Measurements from ENCODE around the gene LINC00632. TPM values are rescaled to one million over a fixed set of nuclear protein-coding genes. Genes with fewer than 3 reads are reported as not detected.
"Not testable (repeated sequence)": the region's sequence is repeated elsewhere in the genome, so short reads cannot be mapped to it uniquely, and the experiment has no call there.

The LINC00632 gene
- 45.1 and 48.4 TPM in 2 replicates for total RNA-seq (2014; rRNA removed; shearing (Covaris generic))
- 2.0 and 7.3 TPM in 2 replicates for polyA plus RNA-seq (2014; cell fraction: nucleus; rRNA removed)

- no peak for DNase-seq (ENCODE audit: extremely low read depth, low read depth)
These were observed at the start of gene LINC00632 for GRCh38 chrX:140709421-140709846. LINC00632 (plus strand) TSS chrX:140709759.

DNA sequence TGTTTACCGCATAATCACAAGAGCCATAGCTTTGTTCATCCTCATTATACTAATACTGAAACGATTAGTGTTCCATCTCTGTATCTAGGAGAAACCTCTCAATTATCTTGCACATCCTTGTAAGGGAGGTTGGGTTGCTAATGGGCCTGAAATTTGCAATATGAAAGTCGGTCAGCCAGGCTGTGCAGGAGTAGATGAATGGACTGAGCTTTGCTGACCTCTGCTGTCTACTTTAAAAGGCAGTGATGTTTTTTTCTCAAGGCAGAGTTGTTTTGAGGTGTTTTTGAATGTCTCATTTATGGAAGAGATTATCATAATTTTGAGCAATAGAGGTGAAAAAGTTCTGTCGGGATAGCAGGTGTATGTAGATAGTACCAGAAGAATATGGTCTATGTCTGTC lies 47.9 kb upstream of the LINC00632 start:
- no peak for DNase-seq (ENCODE audit: extremely low read depth, low read depth)

GRCh38 chrX:140664939-140665338 lies 44.6 kb upstream of the LINC00632 start:
- DNase-seq (ENCODE audit: extremely low read depth, low read depth), result peak; percentile 35

- DNase-seq (ENCODE audit: extremely low read depth, low read depth), result no peak
These were observed 36.5 kb upstream of the LINC00632 start for GRCh38 chrX:140672840-140673731.

DNA sequence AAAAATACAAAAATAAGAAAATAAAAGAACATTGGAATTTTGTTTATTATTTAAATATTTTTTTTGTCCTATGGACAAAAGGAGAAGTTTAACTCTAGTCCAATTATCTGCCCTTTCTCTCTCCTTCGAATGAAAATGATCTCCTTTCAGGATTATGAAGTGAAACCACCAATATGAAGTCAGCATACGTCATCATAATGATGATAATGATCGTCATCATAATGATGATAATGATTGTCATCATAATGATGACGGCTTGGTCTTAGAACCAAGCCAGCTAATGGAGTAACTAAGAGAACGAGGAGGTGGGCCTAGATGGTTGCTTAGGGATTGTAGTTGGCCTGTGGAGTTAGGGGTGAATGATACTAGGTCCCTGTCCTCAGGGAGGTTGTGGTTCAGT lies 21.9 kb upstream of the LINC00632 start:
- DNase-seq (ENCODE audit: extremely low read depth, low read depth), result no peak

DNA sequence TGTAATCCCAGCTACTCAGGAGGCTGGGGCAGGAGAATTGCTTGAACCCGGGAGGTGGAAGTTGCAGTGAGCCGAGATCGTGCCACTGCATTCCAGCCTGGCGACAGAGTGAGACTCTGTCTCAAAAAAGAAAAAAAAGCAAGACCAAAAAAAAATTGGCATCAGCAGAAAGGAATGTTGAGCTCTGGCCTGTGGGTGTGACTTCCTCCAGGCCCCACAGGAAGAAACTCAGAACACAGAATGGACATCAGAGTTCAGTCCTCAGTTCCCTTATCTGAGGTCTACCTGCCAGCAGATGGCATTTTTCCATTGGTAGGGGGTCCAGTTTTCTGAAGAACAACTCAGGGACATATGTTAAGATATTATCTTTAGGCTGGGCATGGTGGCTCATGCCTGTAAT lies 18.0 kb upstream of the LINC00632 start:
- DNase-seq (ENCODE audit: extremely low read depth, low read depth), result not testable (repeated sequence)

- DNase-seq (ENCODE audit: extremely low read depth, low read depth), result no peak
These were observed 11.9 kb upstream of the LINC00632 start for GRCh38 chrX:140697618-140698017.

DNA sequence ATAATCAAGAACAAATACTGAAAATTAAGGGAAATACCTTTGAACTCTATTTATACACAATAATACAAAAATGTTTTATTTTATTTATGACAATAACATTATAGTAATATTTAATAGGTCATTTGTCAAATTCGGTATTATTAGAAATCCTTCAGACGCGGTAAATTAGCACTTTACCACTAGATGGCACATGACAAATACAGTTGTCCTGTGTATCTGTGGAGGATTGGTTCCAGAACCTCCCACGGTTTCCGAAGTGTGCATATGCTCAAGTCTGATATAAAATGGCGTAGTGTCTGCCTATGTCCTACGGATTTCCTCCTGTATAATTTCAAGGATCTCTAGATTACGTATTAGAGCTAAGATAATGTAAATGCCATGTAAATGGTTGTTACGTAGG lies 8.1 kb upstream of the LINC00632 start:
- peak; percentile 41 for DNase-seq (ENCODE audit: extremely low read depth, low read depth)

DNA sequence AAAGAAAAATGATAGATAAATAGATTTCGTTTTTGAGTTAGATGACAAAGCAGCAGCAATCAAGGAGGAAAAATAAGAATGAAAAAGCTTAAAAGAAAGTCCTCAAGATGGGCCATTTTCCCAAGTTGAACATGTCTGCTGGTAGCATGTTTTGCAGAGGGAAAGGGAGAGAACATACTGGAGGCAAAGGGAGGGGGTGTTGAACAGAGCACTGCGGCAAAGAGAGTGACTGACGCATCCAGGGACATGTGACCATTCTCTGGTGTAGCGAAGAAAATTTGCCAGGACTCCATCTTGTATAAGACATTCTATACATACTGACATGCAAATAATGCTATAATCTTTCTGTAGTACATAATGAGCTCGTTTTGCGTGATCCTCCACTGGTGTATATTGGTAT lies 1.2 kb downstream of the LINC00632 start:
- no peak for DNase-seq (ENCODE audit: extremely low read depth, low read depth)

DNA sequence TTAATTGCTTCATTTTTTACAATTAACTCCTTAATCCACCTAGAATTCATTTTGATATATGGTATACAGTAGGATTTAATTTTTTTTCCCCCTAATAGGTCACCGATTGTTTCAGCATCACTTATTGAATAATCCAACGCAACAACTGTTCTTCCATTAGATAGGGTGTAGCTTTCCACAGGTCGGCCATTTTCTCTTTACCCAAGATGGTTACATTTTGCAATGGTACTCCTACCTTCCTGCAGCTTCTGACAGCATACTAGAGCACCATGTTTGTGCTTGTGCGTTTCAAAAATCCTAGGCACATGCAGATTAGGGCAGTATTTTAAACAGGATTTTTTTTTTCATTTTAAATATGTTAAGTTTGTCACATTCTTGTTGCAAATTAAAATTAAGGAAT lies 2.3 kb downstream of the LINC00632 start:
- DNase-seq (ENCODE audit: extremely low read depth, low read depth), result no peak

GRCh38 chrX:140712413-140713173 lies 3.0 kb downstream of the LINC00632 start:
- DNase-seq (ENCODE audit: extremely low read depth, low read depth), result peak; percentile 20

DNA sequence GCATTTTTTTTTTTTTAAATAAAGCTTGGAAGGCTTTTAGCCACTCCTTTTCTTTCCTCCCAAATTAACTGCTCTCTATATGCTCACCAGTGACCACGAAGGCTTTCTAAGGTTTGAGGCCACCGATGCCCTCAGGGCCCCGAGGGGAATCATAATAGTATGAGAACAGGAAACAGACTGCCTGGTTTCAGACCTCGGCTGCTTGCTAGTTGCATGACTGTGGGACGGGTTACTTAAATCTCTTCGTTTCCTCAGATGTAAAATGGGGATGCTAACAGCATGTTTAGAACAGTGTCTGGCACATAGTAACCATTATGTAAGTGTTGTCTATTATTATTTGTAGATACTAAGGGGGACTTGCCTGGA lies 3.6 kb downstream of the LINC00632 start:
- DNase-seq (ENCODE audit: extremely low read depth, low read depth), result no peak

DNA sequence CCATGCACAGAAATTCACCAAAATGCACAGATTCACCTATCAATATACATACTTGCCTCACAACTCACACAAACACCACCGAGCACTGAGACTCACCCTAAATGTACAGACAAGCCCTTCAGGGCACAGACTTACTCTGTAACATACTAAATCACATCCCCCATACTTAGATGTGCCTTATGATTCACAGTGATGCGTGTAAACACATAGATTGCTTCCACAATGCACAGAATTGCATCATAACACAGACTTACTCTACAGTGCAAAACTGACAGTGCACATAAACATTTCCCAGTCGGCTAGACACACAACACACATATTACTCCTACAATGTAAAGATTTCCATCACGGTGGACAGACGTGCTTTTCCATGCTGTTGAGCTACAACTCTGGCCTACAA lies 6.2 kb downstream of the LINC00632 start:
- DNase-seq (ENCODE audit: extremely low read depth, low read depth), result peak; percentile 70

DNA sequence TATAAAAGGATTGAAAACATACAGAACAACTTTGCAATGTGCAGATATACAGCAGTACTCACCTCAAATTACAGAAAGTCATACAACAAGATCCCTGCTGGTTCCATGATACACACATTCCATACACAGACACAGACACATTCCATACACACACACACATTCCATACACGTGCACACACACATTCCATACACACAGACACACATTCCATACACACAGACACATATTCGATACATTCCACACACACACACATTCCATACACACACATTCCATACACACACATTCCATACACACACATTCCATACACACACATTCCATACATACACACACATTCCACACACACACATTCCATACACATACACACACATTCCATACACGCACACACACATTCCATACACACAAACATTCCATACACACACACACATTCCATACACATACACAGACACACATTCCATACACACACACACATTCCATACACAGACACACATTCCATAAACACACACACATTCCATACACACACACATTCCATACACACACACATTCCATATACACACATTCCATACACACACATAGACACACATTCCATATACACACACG lies 13.7 kb downstream of the LINC00632 start:
- no peak for DNase-seq (ENCODE audit: extremely low read depth, low read depth)

DNA sequence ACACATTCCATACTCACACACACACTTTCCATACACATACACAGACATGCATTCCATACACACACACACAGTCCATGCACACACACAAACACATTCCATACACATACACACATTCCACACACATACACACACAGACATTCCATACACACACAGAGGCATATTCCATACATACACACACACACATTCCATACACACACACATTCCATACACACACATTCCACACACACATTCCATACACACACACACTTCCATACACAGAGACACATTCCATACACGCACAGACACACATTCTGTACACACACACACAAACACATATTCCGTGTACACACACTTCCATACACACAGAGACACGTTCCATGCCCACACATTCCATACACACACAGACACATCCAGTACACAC lies 14.8 kb downstream of the LINC00632 start:
- DNase-seq (ENCODE audit: extremely low read depth, low read depth), result no peak

- DNase-seq (ENCODE audit: extremely low read depth, low read depth), result no peak
These were observed 15.2 kb downstream of the LINC00632 start for GRCh38 chrX:140724736-140725135.

- DNase-seq (ENCODE audit: extremely low read depth, low read depth), result no peak
These were observed 15.9 kb downstream of the LINC00632 start for GRCh38 chrX:140725500-140725899.

GRCh38 chrX:140733766-140734342 lies 24.3 kb downstream of the LINC00632 start:
- peak; percentile 30 for DNase-seq (ENCODE audit: extremely low read depth, low read depth)

- no peak for DNase-seq (ENCODE audit: extremely low read depth, low read depth)
These were observed 34.5 kb downstream of the LINC00632 start for GRCh38 chrX:140744085-140744484.

DNA sequence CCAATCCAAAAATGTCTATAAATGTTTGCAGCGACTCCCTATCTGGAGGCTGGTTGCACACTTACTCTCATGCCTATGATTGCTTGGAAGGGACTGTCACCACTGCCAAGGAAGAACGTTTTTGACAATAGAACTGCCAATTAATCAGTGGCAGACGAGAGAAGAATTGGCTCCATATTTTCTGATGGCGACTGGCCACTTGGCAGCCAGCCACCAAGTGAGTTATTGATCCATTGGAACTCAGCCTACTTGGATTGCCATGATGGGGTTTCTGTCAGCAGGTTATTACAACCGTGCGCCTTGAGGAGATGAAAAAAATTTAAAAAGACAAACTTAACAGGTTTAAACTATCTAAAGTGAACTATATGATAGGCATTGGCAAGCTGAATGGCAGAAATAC lies 47.4 kb downstream of the LINC00632 start:
- no peak for DNase-seq (ENCODE audit: extremely low read depth, low read depth)

DNA sequence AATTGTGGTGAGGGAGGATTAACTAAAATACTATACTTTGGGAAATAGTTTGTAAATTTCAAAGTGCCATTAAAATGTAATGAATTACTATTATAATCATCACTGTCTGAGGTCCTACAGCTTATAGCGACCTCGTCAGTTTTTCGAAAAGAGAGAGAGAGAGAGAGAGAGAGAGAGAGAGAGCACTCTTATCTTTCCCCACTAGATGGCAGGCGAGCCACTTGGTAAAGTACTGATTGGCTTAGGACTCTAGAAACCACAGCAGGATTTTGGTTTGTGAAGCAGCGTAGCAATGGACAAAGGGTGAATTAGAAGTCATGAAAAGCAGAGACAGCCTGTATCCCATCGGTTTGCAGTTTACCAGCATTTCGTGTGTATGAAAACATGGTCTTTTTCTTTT lies 52.5 kb downstream of the LINC00632 start:
- DNase-seq (ENCODE audit: extremely low read depth, low read depth), result peak; percentile 72
